ENCODE results near the gene PRCD. TPM values are rescaled to one million over a fixed set of nuclear protein-coding genes. Genes with fewer than 3 reads are reported as not detected.

PRCD gene, protein sequence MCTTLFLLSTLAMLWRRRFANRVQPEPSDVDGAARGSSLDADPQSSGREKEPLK
- total RNA-seq, result 0.52 TPM

DNA sequence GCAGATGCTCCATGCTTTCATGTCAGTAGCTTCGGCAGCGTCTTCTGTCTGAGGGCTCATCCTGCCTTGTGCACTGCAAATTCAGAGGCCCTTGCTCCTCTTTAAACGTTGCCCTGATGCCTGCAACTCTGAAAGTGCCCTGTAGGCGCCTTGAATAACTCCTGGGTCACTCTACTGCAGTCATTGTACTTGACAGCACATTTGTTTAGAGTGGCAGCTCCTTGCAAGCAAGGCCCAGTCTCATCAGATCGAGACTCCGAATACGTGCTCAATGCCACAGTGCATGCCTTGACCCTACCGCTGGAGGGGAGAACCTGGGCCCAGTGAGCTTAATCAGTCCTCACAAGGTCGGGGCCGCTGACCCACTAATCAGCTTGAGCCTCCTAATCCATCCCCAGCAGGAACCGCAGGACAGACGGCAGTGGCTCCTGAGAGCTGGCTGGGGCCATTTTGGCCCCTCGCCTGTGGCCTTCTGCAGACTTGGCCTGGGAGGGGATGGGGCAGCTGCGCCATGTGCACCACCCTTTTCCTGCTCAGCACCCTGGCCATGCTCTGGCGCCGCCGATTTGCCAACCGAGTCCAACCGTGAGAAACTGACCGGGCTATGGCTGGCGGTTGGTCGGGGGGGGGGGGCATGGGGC, at the start of gene PRCD:
Gene PRCD (plus strand): TSS at position 414 of the 641 bp plus-strand sequence. CDS start 98 bp downstream, at position 512.
- H3K9ac ChIP-seq (ENCODE audit: low read depth in 1 of 3, low read length in 3 of 3), result peak within 1 kb of the TSS; percentile 65 to 89 (median 70)
- peak within 1 kb of the TSS; percentile 77 to 85 (median 81) for H3K4me3 ChIP-seq (ENCODE audit: low read length in 3 of 3)
- peaks cover 14 to 24% (median 19%) of the 10 kb centered on the region in 3 donors for H3K27me3 ChIP-seq (ENCODE audit: control insufficient read depth in 3 of 3, insufficient read depth in 3 of 3, low read length in 3 of 3)
- H3K27ac ChIP-seq (ENCODE audit: low read depth, low read length), result peak within 1 kb of the TSS; percentile 57
- H3K36me3 ChIP-seq (ENCODE audit: control insufficient read depth in 3 of 3, insufficient read depth in 3 of 3, low read length in 3 of 3), result no peaks in the 10 kb centered on the region
- H3K4me1 ChIP-seq (ENCODE audit: control insufficient read depth in 3 of 3, insufficient read depth in 3 of 3, low read length in 3 of 3), result peaks cover 58 to 69% (median 62%) of the 10 kb centered on the region in 3 donors
- H3K9me3 ChIP-seq (ENCODE audit: control insufficient read depth in 3 of 3, low read length in 3 of 3), result no peaks in the 10 kb centered on the region

- no peak overlapping the region for H3K4me3 ChIP-seq (ENCODE audit: low read length in 3 of 3)
- H3K27me3 ChIP-seq (ENCODE audit: control insufficient read depth in 3 of 3, insufficient read depth in 3 of 3, low read length in 3 of 3), result no peaks in the 10 kb centered on the region
- H3K4me1 ChIP-seq (ENCODE audit: control insufficient read depth in 3 of 3, insufficient read depth in 3 of 3, low read length in 3 of 3), result peaks cover 20 to 44% (median 37%) of the 10 kb centered on the region in 3 donors
- no peaks in the 10 kb centered on the region for H3K9me3 ChIP-seq (ENCODE audit: control insufficient read depth in 3 of 3, low read length in 3 of 3)
- no peak overlapping the region for H3K27ac ChIP-seq (ENCODE audit: low read depth, low read length)
- H3K36me3 ChIP-seq (ENCODE audit: control insufficient read depth in 3 of 3, insufficient read depth in 3 of 3, low read length in 3 of 3), result no peaks in the 10 kb centered on the region
- no peak overlapping the region for H3K9ac ChIP-seq (ENCODE audit: low read depth in 1 of 3, low read length in 3 of 3)
Measured at GRCh38 chr17:76490112-76490710, 49.6 kb upstream of the PRCD start.

DNA sequence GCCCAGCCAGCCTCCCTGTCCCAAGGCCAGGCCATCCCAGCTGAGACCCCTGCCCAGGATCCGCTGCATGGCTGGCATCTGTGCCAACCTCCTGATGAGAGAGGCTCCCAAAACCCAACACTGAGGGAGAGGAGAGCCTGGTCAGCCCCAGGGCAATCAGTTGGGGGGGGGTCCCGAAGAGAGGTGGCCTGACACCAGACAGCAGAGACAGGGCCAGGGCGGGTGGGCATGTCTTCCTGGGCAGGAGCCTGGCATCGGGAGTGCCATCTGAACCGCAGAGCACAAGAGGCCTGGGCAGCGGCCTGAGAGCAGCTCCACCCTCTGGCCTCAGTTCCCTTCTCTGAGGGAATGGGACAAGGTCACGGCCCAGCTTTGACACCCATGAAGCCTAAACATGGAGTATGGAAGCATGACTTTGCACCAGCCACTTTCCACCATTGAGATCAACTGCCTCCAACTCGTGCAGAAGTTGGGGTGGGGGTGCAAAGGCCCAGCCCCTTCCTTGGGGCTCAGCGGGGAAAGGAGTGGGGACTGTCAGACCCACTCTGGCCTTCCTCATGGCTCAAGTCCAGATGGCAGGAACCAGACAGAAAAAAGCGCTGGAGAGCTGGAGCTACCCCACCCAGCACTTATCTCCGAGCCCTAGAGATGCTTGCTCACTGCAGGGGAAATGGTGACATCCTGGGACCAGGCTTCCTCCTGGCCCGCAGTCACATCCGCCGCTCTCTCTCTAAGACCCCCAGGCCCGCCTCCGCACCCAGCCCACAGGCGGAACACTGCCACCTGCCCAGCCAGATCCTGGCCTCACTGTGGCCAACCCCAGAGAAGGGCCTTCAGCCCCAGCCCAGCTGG, 48.3 kb upstream of the PRCD start:
- H3K36me3 ChIP-seq (ENCODE audit: control insufficient read depth in 3 of 3, insufficient read depth in 3 of 3, low read length in 3 of 3), result no peaks in the 10 kb centered on the region
- H3K27ac ChIP-seq (ENCODE audit: low read depth, low read length), result peak overlapping the region; percentile 74
- no peaks in the 10 kb centered on the region for H3K27me3 ChIP-seq (ENCODE audit: control insufficient read depth in 3 of 3, insufficient read depth in 3 of 3, low read length in 3 of 3)
- peaks cover 20 to 46% (median 39%) of the 10 kb centered on the region in 3 donors for H3K4me1 ChIP-seq (ENCODE audit: control insufficient read depth in 3 of 3, insufficient read depth in 3 of 3, low read length in 3 of 3)
- no peaks in the 10 kb centered on the region for H3K9me3 ChIP-seq (ENCODE audit: control insufficient read depth in 3 of 3, low read length in 3 of 3)
- no peak overlapping the region for H3K4me3 ChIP-seq (ENCODE audit: low read length in 3 of 3)
- no peak overlapping the region for H3K9ac ChIP-seq (ENCODE audit: low read depth in 1 of 3, low read length in 3 of 3)

GRCh38 chr17:76492123-76492988, 47.5 kb upstream of the PRCD start:
- Histone ChIP-seq H3K4me3 (ENCODE audit: low read length in 3 of 3) (peak overlapping the region in 2 of 3 donors; percentile 32 to 49), H3K9me3 (ENCODE audit: control insufficient read depth in 3 of 3, low read length in 3 of 3) (no peaks in the 10 kb centered on the region), H3K36me3 (ENCODE audit: control insufficient read depth in 3 of 3, insufficient read depth in 3 of 3, low read length in 3 of 3) (no peaks in the 10 kb centered on the region), H3K27ac (ENCODE audit: low read depth, low read length) (peak overlapping the region; percentile 74), H3K9ac (ENCODE audit: low read depth in 1 of 3, low read length in 3 of 3) (peak overlapping the region; percentile 53 to 62 (median 59)), H3K4me1 (ENCODE audit: control insufficient read depth in 3 of 3, insufficient read depth in 3 of 3, low read length in 3 of 3) (peaks cover 20 to 53% (median 47%) of the 10 kb centered on the region in 3 donors), H3K27me3 (ENCODE audit: control insufficient read depth in 3 of 3, insufficient read depth in 3 of 3, low read length in 3 of 3) (no peaks in the 10 kb centered on the region)

DNA sequence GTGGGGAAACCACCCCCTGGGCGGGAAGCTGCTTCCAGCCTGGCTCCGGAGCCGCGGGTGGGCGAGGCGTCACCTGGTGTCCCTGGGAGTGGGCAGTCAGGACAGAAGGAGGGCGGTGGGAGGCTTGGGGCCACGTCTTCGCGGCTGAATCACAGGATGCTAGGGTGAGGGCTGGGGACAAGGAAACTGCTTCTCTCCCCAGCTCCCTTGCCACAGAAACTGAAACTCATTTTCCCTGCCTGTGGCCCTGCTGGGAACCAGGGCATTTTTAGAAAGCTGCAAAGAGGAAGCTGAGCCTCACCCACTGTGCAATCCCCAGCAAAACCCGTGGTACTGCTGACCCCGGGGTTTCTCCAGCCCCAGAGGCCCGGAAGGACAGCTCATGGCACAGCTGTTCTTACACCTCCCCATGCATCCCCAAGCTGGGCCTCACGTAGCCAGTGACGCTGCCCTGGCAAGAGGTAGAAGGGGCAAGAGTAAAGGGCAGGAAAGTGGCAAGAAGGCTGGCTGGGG, 46.8 kb upstream of the PRCD start:
- Histone ChIP-seq H3K27ac (ENCODE audit: low read depth, low read length) (peak overlapping the region; percentile 74), H3K4me1 (ENCODE audit: control insufficient read depth in 3 of 3, insufficient read depth in 3 of 3, low read length in 3 of 3) (peaks cover 26 to 60% (median 54%) of the 10 kb centered on the region in 3 donors), H3K27me3 (ENCODE audit: control insufficient read depth in 3 of 3, insufficient read depth in 3 of 3, low read length in 3 of 3) (no peaks in the 10 kb centered on the region), H3K9ac (ENCODE audit: low read depth in 1 of 3, low read length in 3 of 3) (peak overlapping the region; percentile 53 to 62 (median 59)), H3K9me3 (ENCODE audit: control insufficient read depth in 3 of 3, low read length in 3 of 3) (no peaks in the 10 kb centered on the region), H3K36me3 (ENCODE audit: control insufficient read depth in 3 of 3, insufficient read depth in 3 of 3, low read length in 3 of 3) (no peaks in the 10 kb centered on the region), H3K4me3 (ENCODE audit: low read length in 3 of 3) (peak overlapping the region in 2 of 3 donors; percentile 32 to 49)

GRCh38 chr17:76493505-76494167, 46.2 kb upstream of the PRCD start:
- no peaks in the 10 kb centered on the region for H3K36me3 ChIP-seq (ENCODE audit: control insufficient read depth in 3 of 3, insufficient read depth in 3 of 3, low read length in 3 of 3)
- peak overlapping the region; percentile 74 for H3K27ac ChIP-seq (ENCODE audit: low read depth, low read length)
- peak overlapping the region in 2 of 3 donors; percentile 27 to 49 for H3K4me3 ChIP-seq (ENCODE audit: low read length in 3 of 3)
- H3K27me3 ChIP-seq (ENCODE audit: control insufficient read depth in 3 of 3, insufficient read depth in 3 of 3, low read length in 3 of 3), result no peaks in the 10 kb centered on the region
- H3K4me1 ChIP-seq (ENCODE audit: control insufficient read depth in 3 of 3, insufficient read depth in 3 of 3, low read length in 3 of 3), result peaks cover 32 to 66% (median 60%) of the 10 kb centered on the region in 3 donors
- no peaks in the 10 kb centered on the region for H3K9me3 ChIP-seq (ENCODE audit: control insufficient read depth in 3 of 3, low read length in 3 of 3)
- peak overlapping the region; percentile 53 to 62 (median 59) for H3K9ac ChIP-seq (ENCODE audit: low read depth in 1 of 3, low read length in 3 of 3)

- H3K27ac ChIP-seq (ENCODE audit: low read depth, low read length), result no peak overlapping the region
- peaks cover 48 to 81% (median 80%) of the 10 kb centered on the region in 3 donors for H3K4me1 ChIP-seq (ENCODE audit: control insufficient read depth in 3 of 3, insufficient read depth in 3 of 3, low read length in 3 of 3)
- H3K4me3 ChIP-seq (ENCODE audit: low read length in 3 of 3), result no peak overlapping the region
- H3K36me3 ChIP-seq (ENCODE audit: control insufficient read depth in 3 of 3, insufficient read depth in 3 of 3, low read length in 3 of 3), result no peaks in the 10 kb centered on the region
- H3K27me3 ChIP-seq (ENCODE audit: control insufficient read depth in 3 of 3, insufficient read depth in 3 of 3, low read length in 3 of 3), result no peaks in the 10 kb centered on the region
- H3K9ac ChIP-seq (ENCODE audit: low read depth in 1 of 3, low read length in 3 of 3), result peak overlapping the region in 1 of 3 donors; percentile 40
- H3K9me3 ChIP-seq (ENCODE audit: control insufficient read depth in 3 of 3, low read length in 3 of 3), result no peaks in the 10 kb centered on the region
Measured at GRCh38 chr17:76495663-76496400, 44.0 kb upstream of the PRCD start.

- H3K4me1 ChIP-seq (ENCODE audit: control insufficient read depth in 3 of 3, insufficient read depth in 3 of 3, low read length in 3 of 3), result peaks cover 49 to 78% (median 76%) of the 10 kb centered on the region in 3 donors
- H3K36me3 ChIP-seq (ENCODE audit: control insufficient read depth in 3 of 3, insufficient read depth in 3 of 3, low read length in 3 of 3), result no peaks in the 10 kb centered on the region
- H3K27ac ChIP-seq (ENCODE audit: low read depth, low read length), result no peak overlapping the region
- peak overlapping the region in 1 of 3 donors; percentile 40 for H3K9ac ChIP-seq (ENCODE audit: low read depth in 1 of 3, low read length in 3 of 3)
- H3K4me3 ChIP-seq (ENCODE audit: low read length in 3 of 3), result no peak overlapping the region
- H3K9me3 ChIP-seq (ENCODE audit: control insufficient read depth in 3 of 3, low read length in 3 of 3), result no peaks in the 10 kb centered on the region
- no peaks in the 10 kb centered on the region for H3K27me3 ChIP-seq (ENCODE audit: control insufficient read depth in 3 of 3, insufficient read depth in 3 of 3, low read length in 3 of 3)
Measured at GRCh38 chr17:76496464-76496863, 43.4 kb upstream of the PRCD start.
